Esophagus (tissue), 2 donors: Measurements from ENCODE around the gene RAD9B. TPM values are rescaled to one million over a fixed set of nuclear protein-coding genes. Genes with fewer than 3 reads are reported as not detected.
"Not testable (repeated sequence)": the region's sequence is repeated elsewhere in the genome, so short reads cannot be mapped to it uniquely, and the experiment has no call there.

Source experiments
- H3K27ac ChIP-seq, 2 donors: one replicate each; pipeline ENCODE4 v1.5.1; 2013; ENCODE audit warnings: low read depth in 2 of 2, mild to moderate bottlenecking in 2 of 2, inconsistent platforms in 1 of 2, low read length in 1 of 2, moderate library complexity in 1 of 2
- H3K27me3 ChIP-seq, 2 donors: one replicate each; pipeline ENCODE4 v1.6.1; 2013; ENCODE audit warnings: low read length in 2 of 2, control low read depth in 1 of 2, mild to moderate bottlenecking in 1 of 2; ENCODE audit not compliant: insufficient read depth in 2 of 2, control insufficient read depth in 1 of 2
- H3K36me3 ChIP-seq, 2 donors: one replicate each; pipeline ENCODE4 v1.6.1; 2013; ENCODE audit warnings: low read length in 1 of 2; ENCODE audit not compliant: control insufficient read depth in 2 of 2, insufficient read depth in 2 of 2
- H3K4me1 ChIP-seq, 2 donors: one replicate each; pipeline ENCODE4 v1.6.1; 2013; ENCODE audit warnings: low read length in 1 of 2; ENCODE audit not compliant: control insufficient read depth in 2 of 2, insufficient read depth in 2 of 2
- H3K4me3 ChIP-seq, 2 donors: one replicate each; pipeline ENCODE4 v1.5.1; 2013; ENCODE audit warnings: low read length in 2 of 2, mild to moderate bottlenecking in 2 of 2, low read depth in 1 of 2, moderate library complexity in 1 of 2
- H3K9me3 ChIP-seq, 2 donors: one replicate each; pipeline ENCODE4 v1.6.1; 2013; ENCODE audit warnings: mild to moderate bottlenecking in 2 of 2, low read depth in 1 of 2, low read length in 1 of 2, moderate library complexity in 1 of 2; ENCODE audit not compliant: control insufficient read depth in 2 of 2, insufficient read depth in 1 of 2
- WGBS, 2 donors: extraction: QIAGEN DNeasy Blood & Tissue Kit; methylation state at CpG; one replicate each; pipeline ENCODE4 v1.1.7; 2013; 5-methylcytosine and 5-hydroxymethylcytosine counted together
- polyA plus RNA-seq, 2 donors: library from polyadenylated mRNA; stranded (reverse); fragments of 200-250 nt; gene quantifications; one replicate each; pipeline ENCODE4 v1.2.3, GENCODE V29; 2013
- donor health status: healthy with polysubstance abuse.
- donor health status: Bipolar disorder and iron deficiency.

The RAD9B gene
- polyA plus RNA-seq, 2 donors: 0.20 to 0.28 TPM

GRCh38 chr12:110537605-110538409, 35.7 kb downstream of the RAD9B start:
- peaks cover 2 to 11% of the 10 kb centered on the region in 2 donors for H3K36me3 ChIP-seq
- H3K9me3 ChIP-seq: no peaks in the 10 kb centered on the region
- peak overlapping the region; percentile 88 to 90 for H3K27ac ChIP-seq
- 48 to 63% methylated on average over 9 of the region's 9 CpGs for WGBS, 2 donors
- no peak overlapping the region for H3K4me3 ChIP-seq
- H3K27me3 ChIP-seq: no peaks in the 10 kb centered on the region
- H3K4me1 ChIP-seq: peaks cover 3 to 7% of the 10 kb centered on the region in 2 donors

DNA sequence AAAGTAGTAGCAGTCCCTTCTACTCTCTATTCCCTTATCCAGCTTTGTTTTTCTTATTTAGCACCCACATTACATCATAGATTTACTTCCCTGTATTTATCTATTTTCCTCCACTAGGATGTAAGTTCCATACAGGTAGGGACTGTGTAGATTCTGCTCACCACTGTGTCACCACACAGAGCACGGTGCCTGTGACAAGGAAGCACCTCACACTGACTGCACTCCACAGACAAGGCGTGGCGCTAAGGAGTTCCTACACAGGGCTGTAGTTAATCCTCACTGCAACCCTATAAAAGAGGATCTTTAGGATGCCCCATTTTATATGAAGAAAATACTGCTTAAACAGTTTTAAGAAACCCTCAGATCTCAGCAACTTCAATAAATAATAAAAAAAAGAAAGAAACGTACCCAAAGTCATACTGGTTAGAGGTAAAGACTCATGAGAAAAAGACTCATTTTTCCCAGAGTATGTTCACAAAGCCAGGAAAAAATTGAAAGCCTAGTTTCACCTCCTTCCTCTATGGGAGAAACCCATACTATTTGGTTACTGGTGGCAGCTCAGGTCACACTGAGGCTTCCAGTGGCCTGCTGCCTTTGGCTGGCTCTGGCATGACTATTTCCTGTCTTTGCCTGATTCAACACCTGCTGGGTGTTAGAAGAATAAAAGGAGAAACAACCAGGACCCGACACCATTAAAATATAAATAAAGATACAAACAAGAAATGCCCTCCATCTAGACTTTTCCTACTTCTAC, 36.9 kb downstream of the RAD9B start:
- H3K4me1 ChIP-seq: peaks cover 3 to 9% of the 10 kb centered on the region in 2 donors
- peaks cover 2 to 11% of the 10 kb centered on the region in 2 donors for H3K36me3 ChIP-seq
- H3K4me3 ChIP-seq: no peak overlapping the region
- H3K27me3 ChIP-seq: no peaks in the 10 kb centered on the region
- WGBS, 2 donors: 77 to 82% methylated on average over 5 of the region's 5 CpGs
- H3K9me3 ChIP-seq: no peaks in the 10 kb centered on the region
- peak overlapping the region; percentile 76 to 90 for H3K27ac ChIP-seq

GRCh38 chr12:110540048-110540447, 37.9 kb downstream of the RAD9B start:
- H3K4me1 ChIP-seq: peaks cover 3 to 9% of the 10 kb centered on the region in 2 donors
- no peak overlapping the region for H3K27ac ChIP-seq
- no peak overlapping the region for H3K4me3 ChIP-seq
- peaks cover 2 to 11% of the 10 kb centered on the region in 2 donors for H3K36me3 ChIP-seq
- WGBS, 2 donors: 85 to 91% methylated on average over 8 of the region's 8 CpGs
- no peaks in the 10 kb centered on the region for H3K9me3 ChIP-seq
- H3K27me3 ChIP-seq: no peaks in the 10 kb centered on the region

GRCh38 chr12:110543252-110543959, 41.3 kb downstream of the RAD9B start:
- Histone ChIP-seq H3K27me3 (no peaks in the 10 kb centered on the region), H3K4me3 (no peak overlapping the region), H3K4me1 (peaks cover 2 to 8% of the 10 kb centered on the region in 2 donors), H3K27ac (peak overlapping the region; percentile 93 to 97), H3K9me3 (no peaks in the 10 kb centered on the region), H3K36me3 (peaks cover 0 to under 1% of the 10 kb centered on the region in 2 donors)
- 22 to 24% methylated on average over 7 of the region's 7 CpGs for WGBS, 2 donors

DNA sequence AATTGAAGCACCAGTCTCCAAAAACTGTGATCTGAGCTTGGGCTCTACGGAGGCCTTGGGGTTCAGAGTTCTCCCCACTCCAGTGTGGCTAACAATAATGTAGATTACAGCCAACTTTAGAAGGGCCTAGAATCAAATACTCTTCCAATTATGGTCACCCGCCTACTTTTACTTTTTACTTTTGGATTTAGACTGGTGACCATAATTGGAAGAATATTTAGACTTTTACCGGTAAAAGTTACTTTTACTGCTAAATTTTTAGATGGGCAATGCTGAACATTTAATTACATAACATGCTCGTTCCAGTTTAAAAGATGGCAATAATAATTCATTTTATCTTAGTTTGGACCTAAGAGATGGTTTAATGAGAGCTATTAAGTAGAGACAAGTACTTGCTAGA, 41.8 kb downstream of the RAD9B start:
- Histone ChIP-seq H3K27me3 (no peaks in the 10 kb centered on the region), H3K27ac (peak overlapping the region; percentile 92 to 97), H3K4me3 (no peak overlapping the region), H3K36me3 (peaks cover 0 to 3% of the 10 kb centered on the region in 2 donors), H3K4me1 (peaks cover under 1 to 8% of the 10 kb centered on the region in 2 donors), H3K9me3 (no peaks in the 10 kb centered on the region)
- 55 to 68% methylated on average over 4 of the region's 4 CpGs for WGBS, 2 donors

GRCh38 chr12:110545259-110545658, 43.1 kb downstream of the RAD9B start:
- not testable (repeated sequence) for H3K4me1 ChIP-seq, H3K9me3 ChIP-seq, H3K27ac ChIP-seq, H3K27me3 ChIP-seq, H3K36me3 ChIP-seq, H3K4me3 ChIP-seq
- whole genome bisulfite sequencing, 2 donors: 50 to 81% methylated on average over 4 of the region's 4 CpGs

GRCh38 chr12:110545812-110546211, 43.7 kb downstream of the RAD9B start:
- Histone ChIP-seq H3K4me1 (peaks cover 0 to 8% of the 10 kb centered on the region in 2 donors), H3K4me3 (no peak overlapping the region), H3K27ac (peak overlapping the region; percentile 87 to 93), H3K27me3 (no peaks in the 10 kb centered on the region), H3K36me3 (peaks cover 0 to 3% of the 10 kb centered on the region in 2 donors), H3K9me3 (no peaks in the 10 kb centered on the region)
- 75% methylated on average over 10 of the region's 10 CpGs for WGBS, 2 donors

- Histone ChIP-seq H3K27ac (peak overlapping the region in 1 of 2 donors; percentile 87), H3K27me3 (no peaks in the 10 kb centered on the region), H3K9me3 (no peaks in the 10 kb centered on the region), H3K4me1 (peaks cover 0 to 8% of the 10 kb centered on the region in 2 donors), H3K4me3 (no peak overlapping the region), H3K36me3 (peaks cover 0 to 3% of the 10 kb centered on the region in 2 donors)
- 33 to 52% methylated on average over 3 of the region's 3 CpGs for WGBS, 2 donors
Observed at GRCh38 chr12:110546339-110546738, 44.2 kb downstream of the RAD9B start.

DNA sequence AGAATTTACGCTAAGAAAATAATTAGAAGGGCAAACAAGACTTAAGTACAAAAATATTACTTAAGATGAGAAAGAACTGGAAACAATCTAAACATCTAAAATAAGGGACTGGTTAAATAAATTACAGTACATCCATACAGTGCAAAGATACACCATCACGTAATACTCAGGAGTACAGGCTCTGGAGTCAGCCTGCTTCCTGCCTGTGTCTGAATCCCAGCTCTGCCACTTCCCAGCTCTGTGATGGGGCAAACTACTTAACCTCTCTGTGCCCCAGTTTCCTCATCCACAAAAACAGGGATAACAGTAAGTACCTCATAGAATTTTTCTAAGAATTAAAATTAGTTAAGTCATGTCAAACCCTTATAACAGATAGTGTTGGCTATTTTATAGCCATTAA, 45.0 kb downstream of the RAD9B start:
- Histone ChIP-seq H3K4me1 (peaks cover 0 to 8% of the 10 kb centered on the region in 2 donors), H3K27me3 (no peaks in the 10 kb centered on the region), H3K9me3 (no peaks in the 10 kb centered on the region), H3K36me3 (peaks cover 0 to 3% of the 10 kb centered on the region in 2 donors), H3K4me3 (no peak overlapping the region), H3K27ac (peak overlapping the region; percentile 47 to 49)
- 80 to 82% methylated on average over 2 of the region's 2 CpGs for WGBS, 2 donors
